ENCODE results near the gene HERPUD2. TPM values are rescaled to one million over a fixed set of nuclear protein-coding genes. Genes with fewer than 3 reads are reported as not detected.

The HERPUD2 gene, protein sequence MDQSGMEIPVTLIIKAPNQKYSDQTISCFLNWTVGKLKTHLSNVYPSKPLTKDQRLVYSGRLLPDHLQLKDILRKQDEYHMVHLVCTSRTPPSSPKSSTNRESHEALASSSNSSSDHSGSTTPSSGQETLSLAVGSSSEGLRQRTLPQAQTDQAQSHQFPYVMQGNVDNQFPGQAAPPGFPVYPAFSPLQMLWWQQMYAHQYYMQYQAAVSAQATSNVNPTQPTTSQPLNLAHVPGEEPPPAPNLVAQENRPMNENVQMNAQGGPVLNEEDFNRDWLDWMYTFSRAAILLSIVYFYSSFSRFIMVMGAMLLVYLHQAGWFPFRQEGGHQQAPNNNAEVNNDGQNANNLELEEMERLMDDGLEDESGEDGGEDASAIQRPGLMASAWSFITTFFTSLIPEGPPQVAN
- total RNA-seq (10 to 100 TPM; 12.3 to 21.3 (median 17.6) TPM), polyA plus RNA-seq (10 to 100 TPM in 1 of 2 donors, 1 to 10 TPM in 1; 7.1 to 11.9 TPM)
- long read RNA-seq, donor 1, transcript HERPUD2-202 (8 exons, 3,057 nt): major isoform, 11 of 15 reads
- long read RNA-seq, donor 1, partial matches to known transcripts: 0 of 15 reads
- long read RNA-seq, donor 1, other reads (novel, unspliced or antisense): 4 of 15 reads
- long read RNA-seq, donor 2, transcript HERPUD2-202 (8 exons, 3,057 nt): major isoform, 12 of 17 reads
- long read RNA-seq, donor 2, partial matches to known transcripts: 0 of 17 reads
- long read RNA-seq, donor 2, other reads (novel, unspliced or antisense): 3 of 17 reads
- long read RNA-seq, donor 3, transcript HERPUD2-202 (8 exons, 3,057 nt): major isoform, 14 of 23 reads
- long read RNA-seq, donor 3, partial matches to known transcripts: 0 of 23 reads
- long read RNA-seq, donor 3, other reads (novel, unspliced or antisense): 7 of 23 reads

DNA sequence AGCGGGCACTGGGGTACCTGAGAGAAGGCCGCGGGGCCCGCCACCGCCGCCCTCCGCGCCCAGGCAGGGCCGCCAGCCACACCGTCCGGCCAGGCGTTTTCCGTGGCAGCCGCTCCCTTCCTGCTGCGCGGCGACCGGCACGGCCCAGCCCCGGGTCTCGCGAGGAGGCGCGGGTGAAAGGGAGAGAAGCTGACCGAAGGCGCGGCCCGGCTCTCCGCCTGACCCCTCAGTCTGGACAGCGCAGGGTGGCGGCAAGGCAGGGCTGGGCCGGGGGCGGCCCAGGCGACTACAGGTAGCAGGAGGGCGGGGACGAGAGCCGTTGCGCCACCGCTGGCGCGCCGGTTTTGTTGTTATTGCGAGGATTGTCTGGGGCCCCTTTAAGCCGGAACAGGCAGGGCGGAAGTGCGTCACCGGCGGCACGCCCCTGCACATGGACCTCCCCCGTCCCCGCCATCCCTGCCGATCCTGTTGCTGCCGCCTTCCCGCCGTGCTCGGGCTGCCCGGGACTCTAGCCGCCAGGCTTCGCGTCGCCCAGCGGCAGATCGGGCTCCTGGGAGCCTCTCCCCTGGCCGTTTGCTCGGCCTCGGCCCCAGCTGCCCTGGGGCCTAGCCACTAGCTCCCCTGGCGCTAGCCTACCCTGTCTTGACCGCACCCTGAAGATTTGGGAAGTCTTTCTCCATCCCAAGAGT is at the start of gene HERPUD2:
Gene HERPUD2, minus strand, starts transcription at position 352 of the 689 bp plus-strand sequence. CDS start 805 bp downstream, outside the sequence.
- Histone ChIP-seq H3K4me3 (peak within 1 kb of the TSS; percentile 66 to 98 (median 96)), H3K4me1 (peaks cover 4 to 68% (median 49%) of the 10 kb centered on the region in 9 donors), H3K36me3 (peaks cover 0 to 6% (median 0%) of the 10 kb centered on the region in 9 donors), H3K27me3 (no peaks in the 10 kb centered on the region), H3K27ac (peak within 1 kb of the TSS; percentile 92 to 100 (median 98)), H3K9me3 (no peaks in the 10 kb centered on the region)
- 0% methylated on average over 63 to 67 of the region's 68 CpGs for WGBS, 2 donors
- peak; percentile 93 to 94 for DNase-seq
- TF ChIP-seq, protein P1, sequence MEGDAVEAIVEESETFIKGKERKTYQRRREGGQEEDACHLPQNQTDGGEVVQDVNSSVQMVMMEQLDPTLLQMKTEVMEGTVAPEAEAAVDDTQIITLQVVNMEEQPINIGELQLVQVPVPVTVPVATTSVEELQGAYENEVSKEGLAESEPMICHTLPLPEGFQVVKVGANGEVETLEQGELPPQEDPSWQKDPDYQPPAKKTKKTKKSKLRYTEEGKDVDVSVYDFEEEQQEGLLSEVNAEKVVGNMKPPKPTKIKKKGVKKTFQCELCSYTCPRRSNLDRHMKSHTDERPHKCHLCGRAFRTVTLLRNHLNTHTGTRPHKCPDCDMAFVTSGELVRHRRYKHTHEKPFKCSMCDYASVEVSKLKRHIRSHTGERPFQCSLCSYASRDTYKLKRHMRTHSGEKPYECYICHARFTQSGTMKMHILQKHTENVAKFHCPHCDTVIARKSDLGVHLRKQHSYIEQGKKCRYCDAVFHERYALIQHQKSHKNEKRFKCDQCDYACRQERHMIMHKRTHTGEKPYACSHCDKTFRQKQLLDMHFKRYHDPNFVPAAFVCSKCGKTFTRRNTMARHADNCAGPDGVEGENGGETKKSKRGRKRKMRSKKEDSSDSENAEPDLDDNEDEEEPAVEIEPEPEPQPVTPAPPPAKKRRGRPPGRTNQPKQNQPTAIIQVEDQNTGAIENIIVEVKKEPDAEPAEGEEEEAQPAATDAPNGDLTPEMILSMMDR (IDR thresholded peaks at IDR 0.05): no peak
- intact Hi-C loops (cut with DNase I): loop anchor here in 2 of 10 donors (5.0 kb wide), 2 partner anchors 43 to 53 kb away; no protein-coding TSS in a partner anchor
- ATAC-seq: peak; percentile 97 to 98 (median 98)

DNA sequence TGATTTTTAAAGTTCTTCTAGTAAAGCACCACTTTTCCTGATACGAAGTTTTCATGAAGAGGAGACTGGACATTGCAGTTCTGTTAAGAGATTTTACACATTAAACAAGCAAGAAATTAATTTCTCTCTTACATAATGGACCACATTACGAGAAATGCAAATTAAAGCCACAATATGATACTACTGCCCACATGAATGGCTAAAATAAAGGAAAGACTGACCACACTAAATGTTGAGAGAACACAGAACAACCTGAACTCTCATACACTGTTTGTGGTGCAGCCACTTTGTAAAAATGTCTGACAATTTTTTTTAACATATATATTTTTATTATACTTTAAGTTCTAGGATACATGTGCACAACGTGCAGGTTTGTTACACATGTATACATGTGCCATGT is 44.0 kb upstream of the HERPUD2 start:
- ATAC-seq (no peak), DNase-seq (no peak)
- Histone ChIP-seq H3K9me3 (no peaks in the 10 kb centered on the region), H3K4me3 (no peak overlapping the region), H3K36me3 (no peaks in the 10 kb centered on the region), H3K4me1 (peaks cover 0 to 10% (median 0%) of the 10 kb centered on the region in 9 donors), H3K27ac (no peak overlapping the region), H3K27me3 (no peaks in the 10 kb centered on the region)
- TF ChIP-seq, protein P1 (IDR thresholded peaks at IDR 0.05): no peak
- intact Hi-C loops (cut with DNase I): no loop called here
- WGBS, 2 donors: 97 to 98% methylated on average over 3 of the region's 3 CpGs

GRCh38 chr7:35736725-35737124 is 41.8 kb upstream of the HERPUD2 start:
- Histone ChIP-seq H3K9me3 (no peaks in the 10 kb centered on the region), H3K4me1 (peaks cover 0 to 15% (median 0%) of the 10 kb centered on the region in 9 donors), H3K27me3 (no peaks in the 10 kb centered on the region), H3K4me3 (no peak overlapping the region), H3K27ac (no peak overlapping the region), H3K36me3 (no peaks in the 10 kb centered on the region)
- DNase-seq (no peak), ATAC-seq (no peak)
- 97 to 100% methylated on average over 1 of the region's 1 CpG for WGBS, 2 donors
- intact Hi-C loops (cut with DNase I): no loop called here
- TF ChIP-seq, protein P1 (IDR thresholded peaks at IDR 0.05): no peak

DNA sequence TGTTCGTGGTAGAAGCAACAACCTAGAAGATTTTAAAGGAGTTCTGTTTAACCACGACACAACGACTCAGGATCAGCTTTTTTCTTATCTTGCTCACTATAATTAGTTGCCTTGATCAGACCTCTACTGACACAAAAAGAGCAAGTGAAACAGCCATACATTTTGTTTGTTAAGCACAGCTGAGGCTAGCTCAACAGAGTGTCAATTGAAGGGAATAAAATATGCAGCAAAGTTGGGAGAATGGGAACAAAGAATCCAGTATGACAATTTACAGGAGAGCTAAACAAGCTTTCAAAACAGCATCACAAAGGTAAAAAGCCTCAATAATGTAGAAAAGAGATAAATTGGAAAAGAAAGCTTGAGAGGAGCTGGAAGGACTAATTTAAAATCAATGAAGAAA is 40.5 kb upstream of the HERPUD2 start:
- TF ChIP-seq, protein P1 (IDR thresholded peaks at IDR 0.05): no peak
- no peak for ATAC-seq
- 54 to 61% methylated on average over 3 of the region's 3 CpGs for WGBS, 2 donors
- peaks cover 0 to 17% (median 0%) of the 10 kb centered on the region in 9 donors for H3K4me1 ChIP-seq
- no peak for DNase-seq
- no peaks in the 10 kb centered on the region for H3K9me3 ChIP-seq
- H3K27me3 ChIP-seq: no peaks in the 10 kb centered on the region
- no peak overlapping the region for H3K4me3 ChIP-seq
- no peak overlapping the region for H3K27ac ChIP-seq
- intact Hi-C loops (cut with DNase I): no loop called here
- H3K36me3 ChIP-seq: no peaks in the 10 kb centered on the region
